ENCODE data around the gene NCOA7. TPM values are rescaled to one million over a fixed set of nuclear protein-coding genes. Genes with fewer than 3 reads are reported as not detected.

Gene NCOA7
- total and polyA plus RNA-seq, 9 of the 15 experiments (the other 6 are each of a cell fraction or from before 2014, with no cell fraction given): 5.8 to 14.6 (median 9.3) TPM

- H2AFZ ChIP-seq (ENCODE audit: low read depth, low read length): peak overlapping the region; percentile 22; the same call in 1 of the 2 replicates
- POLR2A ChIA-PET: no interaction called here
- TF ChIP-seq HNRNPUL1 (IDR thresholded peaks at IDR 0.05; ENCODE audit: low read length) (no peak), ZBTB11 (CRISPR knock-in tag; IDR thresholded peaks at IDR 0.05) (0 out of 6 replicates have a peak, but pooled peaks of 1 of the 3 experiments have one; percentile 24), CHD7 (IDR thresholded peaks at IDR 0.05; ENCODE audit: low read depth, low read length) (no peak), ZNF507 (tag; conservative IDR thresholded peaks at IDR 0.05) (no peak)
Measured at GRCh38 chr6:125769147-125769783, 21.5 kb upstream of the NCOA7 start.

More at GRCh38 chr6:125769147-125769783, 21.5 kb upstream of the NCOA7 start:
- Histone ChIP-seq H3K4me1 (replicated peaks in 1 of 2; ENCODE audit: control insufficient read depth in 2 of 2, insufficient read depth in 2 of 2, low read length in 2 of 2) (peaks cover 4% of the 10 kb centered on the region in 2 experiments; a peak in 3 of 5 replicates), H3K9ac (ENCODE audit: insufficient read depth in 1 of 2, low read depth in 2 of 2, low read length in 2 of 2) (no peak overlapping the region; a peak in 1 of 4 replicates), H3K4me3 (no peak overlapping the region), H3K27me3 (ENCODE audit: control insufficient read depth in 2 of 2, insufficient read depth in 2 of 2, low read length in 2 of 2) (peaks cover 0 to 6% of the 10 kb centered on the region in 2 experiments; a peak in 2 of 5 replicates), H3K9me1 (ENCODE audit: control insufficient read depth, insufficient read depth, low read length) (no peaks in the 10 kb centered on the region), H3K79me2 (ENCODE audit: control insufficient read depth, insufficient read depth, low read length) (no peaks in the 10 kb centered on the region), H3K27ac (ENCODE audit: extremely low read depth, low read depth, low read length) (no peak overlapping the region), H4K20me1 (replicated peaks; ENCODE audit: control insufficient read depth, insufficient read depth, low read length) (no peaks in the 10 kb centered on the region), H3K9me3 (replicated peaks; ENCODE audit: control insufficient read depth, insufficient read depth, low read depth, low read length) (no peaks in the 10 kb centered on the region), H3K36me3 (ENCODE audit: control insufficient read depth, insufficient read depth, low read length) (no peaks in the 10 kb centered on the region), H3K4me2 (ENCODE audit: insufficient read depth, low read length) (no peak overlapping the region)
- WGBS (ENCODE audit: insufficient coverage, low coverage, missing lambda C conversion rate): 9% methylated on average over 6 of the region's 6 CpGs
- peak; percentile 57 for ATAC-seq
- peak; percentile 19 for FAIRE-seq
- intact Hi-C loops (cut with micrococcal nuclease) (loop anchor here (1.0 to 10.0 kb wide), 2 partner anchors 455 to 614 kb away; partner anchors contain the start of gene TPD52L1), in situ Hi-C loops (cut with MboI) (loop anchor here (25.0 kb wide), 1 partner anchor 607 kb away; the partner anchor contains the start of gene TPD52L1)
- no peak for DNase-seq (ENCODE audit: extremely low read depth in 1 of 4, low spot score in 3 of 4)
- no TSS peak for BruUV-seq (replicated peaks)
- CTCF ChIA-PET (ENCODE audit: low intra/inter-chr PET ratio): interaction anchor here (0.9 to 2.2 kb wide), 5 partner anchors 206 to 899 kb away, joined by 3 to 17 read pairs (median 7); no protein-coding TSS in a partner anchor
